NCI-H446 (cell line): ENCODE results near the gene COMMD4.
"Not testable (repeated sequence)": the region's sequence is repeated elsewhere in the genome, so short reads cannot be mapped to it uniquely, and the experiment has no call there.

ENCODE experiments used
- DNase-seq, 2 experiments: peaks; one replicate each; lab custom pipeline; 2025; lab: John Stamatoyannopoulos, UW

COMMD4 gene

GRCh38 chr15:75332093-75332492 is 3.8 kb upstream of the COMMD4 start:
- DNase-seq = not testable (repeated sequence)

- DNase-seq = not testable (repeated sequence)
Observed at GRCh38 chr15:75333654-75334419, 2.0 kb upstream of the COMMD4 start.

- DNase-seq = no peak
Observed at GRCh38 chr15:75335313-75335704, 554 bp upstream of the COMMD4 start.

- DNase-seq = no peak
Observed at GRCh38 chr15:75338661-75339240, 2.9 kb downstream of the COMMD4 start.

GRCh38 chr15:75339531-75340240 is 3.8 kb downstream of the COMMD4 start:
- no peak for DNase-seq

GRCh38 chr15:75342221-75342620 is 6.4 kb downstream of the COMMD4 start:
- DNase-seq = no peak

- DNase-seq = not testable (repeated sequence)
Observed at GRCh38 chr15:75343953-75344352, 8.1 kb downstream of the COMMD4 start.

GRCh38 chr15:75346796-75347221 is 10.9 kb downstream of the COMMD4 start, which contains the start of gene NEIL1:
Gene NEIL1, plus strand, starts transcription at chr15:75347039. Its CDS starts 1,867 bp downstream, at chr15:75348906.
- no peak for DNase-seq

GRCh38 chr15:75347222-75348033 is 11.6 kb downstream of the COMMD4 start:
- no peak for DNase-seq

- no peak for DNase-seq
Observed at GRCh38 chr15:75348034-75348561, 12.2 kb downstream of the COMMD4 start.

- no peak for DNase-seq
Observed at GRCh38 chr15:75348562-75349350, 12.9 kb downstream of the COMMD4 start.

GRCh38 chr15:75349351-75349669 is 13.4 kb downstream of the COMMD4 start:
- DNase-seq = not testable (repeated sequence)

- DNase-seq = no peak
Observed at GRCh38 chr15:75349851-75350588, 14.2 kb downstream of the COMMD4 start.

- DNase-seq = no peak
Observed at GRCh38 chr15:75350601-75351361, 14.9 kb downstream of the COMMD4 start.

- DNase-seq = no peak
Observed at GRCh38 chr15:75352186-75353080, 16.6 kb downstream of the COMMD4 start.

- DNase-seq = no peak
Observed at GRCh38 chr15:75353604-75354003, 17.7 kb downstream of the COMMD4 start.

GRCh38 chr15:75354454-75354853 is 18.6 kb downstream of the COMMD4 start:
- DNase-seq = no peak

- DNase-seq = no peak
Observed at GRCh38 chr15:75355369-75355768, 19.5 kb downstream of the COMMD4 start.

- no peak for DNase-seq
Observed at GRCh38 chr15:75356006-75356405, 20.1 kb downstream of the COMMD4 start.
